GM11168 (cell line): Measurements from ENCODE around the gene DNAH10.

Source experiments
- in situ Hi-C: fragments of 300-500 bp; cut with MboI; formaldehyde crosslinking; loops from one replicate; pipeline ENCODE4 v1.12.0; 2022; ENCODE audit warnings: low sequenced_read_pairs; ENCODE audit not compliant: unreplicated experiment

Gene DNAH10

DNA sequence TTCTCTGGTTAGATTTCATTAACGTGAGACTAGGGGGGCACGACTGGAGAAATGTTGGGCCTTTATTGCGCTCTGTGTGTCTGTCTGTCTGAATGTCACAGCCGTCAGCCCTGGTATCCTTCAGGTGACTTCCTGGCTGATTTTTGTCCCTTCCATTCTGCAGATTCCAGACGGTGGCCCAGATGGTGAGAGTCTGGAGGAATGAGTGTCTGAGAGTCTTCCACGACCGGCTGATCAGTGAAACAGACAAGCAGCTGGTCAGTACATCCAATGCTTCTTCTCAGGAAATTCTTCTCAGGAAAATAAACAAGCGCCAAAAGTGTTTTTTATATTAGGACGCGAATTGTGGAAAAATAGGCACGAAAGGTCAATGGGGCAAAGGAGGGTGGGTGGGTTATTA lies 117.0 kb downstream of the DNAH10 start:
- in situ Hi-C loops = no loop called here

DNA sequence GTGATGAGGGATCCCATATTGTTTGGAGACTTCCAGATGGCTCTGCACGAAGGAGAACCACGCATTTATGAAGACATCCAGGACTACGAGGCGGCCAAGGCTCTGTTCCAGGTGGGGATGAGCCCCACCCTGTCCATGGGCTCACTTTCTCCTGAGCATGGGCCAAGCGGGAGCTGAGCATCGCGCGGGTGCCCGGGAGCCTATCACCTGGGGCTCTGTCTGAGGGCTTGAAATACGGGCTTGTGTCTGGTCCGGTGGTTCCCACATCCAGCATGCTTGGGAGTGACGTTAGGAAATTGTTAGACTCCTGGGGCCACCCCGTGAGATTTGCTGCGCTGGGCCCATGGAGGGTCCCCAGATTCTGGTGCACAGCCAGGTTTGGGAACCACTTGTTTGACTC lies 117.6 kb downstream of the DNAH10 start:
- in situ Hi-C loops = no loop called here

DNA sequence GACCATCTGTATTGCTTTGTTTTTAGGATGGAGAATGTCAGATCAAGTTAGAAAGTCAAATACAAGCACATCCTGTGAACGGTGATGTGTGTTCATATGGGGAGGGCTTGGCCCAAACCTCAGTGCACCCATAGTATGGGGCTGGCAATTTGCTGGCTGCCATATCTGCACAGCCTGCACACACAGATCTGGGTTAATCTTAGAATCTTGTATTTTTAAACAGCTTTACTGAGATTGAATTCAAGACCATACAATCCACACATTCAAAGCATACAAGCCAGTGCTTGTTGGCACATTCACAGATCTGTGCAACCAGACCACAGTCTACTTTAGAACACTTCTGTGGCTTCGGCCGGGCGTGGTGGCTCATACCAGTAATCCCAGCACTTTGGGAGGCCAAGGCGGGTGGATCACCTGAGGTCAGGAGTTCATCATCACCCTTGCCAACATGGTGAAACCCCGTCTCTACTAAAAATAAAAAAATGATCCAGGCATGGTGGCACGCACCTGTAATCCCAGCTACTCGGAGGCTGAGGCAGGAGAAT lies 120.1 kb downstream of the DNAH10 start:
- in situ Hi-C loops = no loop called here

DNA sequence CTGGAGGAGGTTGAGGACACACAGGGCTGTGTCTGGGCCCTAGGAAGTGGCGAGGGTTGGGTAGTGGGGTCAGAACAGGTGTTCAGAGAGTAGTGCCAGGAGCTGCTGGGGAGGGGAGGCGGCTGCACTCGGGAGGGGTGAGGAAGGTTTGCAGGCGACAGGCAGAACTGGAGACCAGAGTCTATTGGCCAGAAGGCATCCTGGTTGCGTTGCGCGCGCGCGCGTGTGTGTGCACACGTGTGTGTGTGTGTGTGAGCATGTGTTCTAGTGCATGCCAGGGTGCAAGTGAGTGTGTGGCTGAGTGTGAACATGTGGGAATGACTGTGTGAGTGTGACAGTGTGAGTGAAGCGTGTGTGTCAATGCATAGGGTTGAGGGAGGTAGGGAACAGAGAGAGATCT lies 124.2 kb downstream of the DNAH10 start:
- in situ Hi-C loops = no loop called here

DNA sequence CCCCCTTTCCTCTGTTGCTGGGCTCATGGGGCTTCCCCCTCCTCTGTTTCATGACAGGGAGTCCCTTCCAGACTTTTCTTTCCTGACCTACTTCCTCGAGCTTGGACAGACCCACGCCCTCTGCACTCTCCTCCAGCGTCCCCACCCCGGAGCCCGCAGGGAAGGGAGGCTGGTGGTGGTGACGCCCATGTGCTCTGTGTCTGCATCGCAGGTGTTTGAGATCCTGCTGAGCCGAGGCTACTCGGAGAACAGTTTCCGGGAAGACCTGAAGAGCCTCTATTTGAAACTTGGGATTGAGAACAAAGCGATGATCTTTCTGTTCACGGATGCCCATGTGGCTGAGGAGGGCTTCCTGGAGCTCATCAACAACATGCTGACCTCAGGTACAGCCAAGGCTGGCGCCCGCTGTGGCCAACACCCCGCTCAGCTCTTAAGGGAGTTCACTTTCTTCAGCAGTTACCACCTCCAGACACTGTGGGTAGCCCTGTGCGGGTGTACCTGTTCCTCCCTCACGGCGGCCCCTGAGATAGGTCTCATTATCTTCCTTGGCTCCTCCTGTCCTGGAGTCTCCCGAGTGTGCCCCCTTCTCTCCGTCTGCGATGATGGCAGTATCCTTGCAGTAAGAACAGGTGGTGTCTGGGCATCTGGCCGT lies 125.0 kb downstream of the DNAH10 start:
- in situ Hi-C loops = no loop called here

DNA sequence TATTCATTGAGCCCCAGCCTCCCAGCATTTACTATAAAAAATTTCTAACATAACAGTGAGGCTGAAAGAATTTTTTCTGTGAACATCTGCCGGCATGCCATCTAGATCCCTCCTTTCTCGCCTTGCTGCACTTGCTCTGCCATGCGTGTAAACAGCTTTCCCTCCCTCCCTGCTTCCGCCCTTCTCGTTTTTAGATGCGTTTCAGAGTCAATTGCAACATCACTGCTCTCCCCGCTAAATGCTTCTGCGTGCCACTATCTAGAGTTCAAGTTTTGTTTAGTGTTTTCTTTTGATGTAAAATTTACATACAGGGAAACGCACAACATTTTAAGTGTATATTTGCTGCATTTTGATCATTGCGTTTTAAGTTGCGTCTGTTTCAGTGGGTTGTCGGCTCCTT lies 126.9 kb downstream of the DNAH10 start:
- in situ Hi-C loops = no loop called here

DNA sequence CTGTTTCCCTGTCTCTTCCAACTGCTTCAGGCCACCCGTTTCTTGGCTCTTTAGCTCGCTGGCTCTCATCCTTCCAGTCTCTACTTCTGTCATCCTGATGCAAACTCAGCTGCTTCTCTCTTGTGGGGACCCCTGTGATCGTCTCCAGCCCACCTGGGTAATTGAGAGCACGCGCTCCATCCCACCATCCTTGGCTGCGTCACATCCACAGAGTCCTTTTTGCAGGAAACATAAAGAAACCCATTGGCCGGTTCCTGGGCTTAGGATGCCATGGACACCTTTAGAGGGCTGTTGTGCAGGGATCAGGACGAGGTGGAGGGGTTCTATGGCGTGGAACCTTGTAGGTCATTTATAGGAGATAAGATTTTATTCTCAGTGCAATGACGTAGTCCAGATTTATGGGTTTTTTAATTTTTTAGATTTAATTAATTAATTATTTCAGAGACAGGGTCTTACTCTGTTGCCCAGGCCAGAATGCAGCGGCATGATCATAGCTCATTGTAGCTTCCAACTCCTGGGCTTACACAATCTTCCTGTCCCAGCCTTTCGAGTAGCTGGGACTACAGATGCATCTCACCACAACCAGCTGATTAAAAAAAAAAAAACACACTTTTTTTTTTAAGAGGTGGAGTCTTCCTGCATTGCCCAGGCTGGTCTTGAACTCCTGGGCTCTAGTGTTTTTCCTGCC lies 127.9 kb downstream of the DNAH10 start:
- in situ Hi-C loops = no loop called here

DNA sequence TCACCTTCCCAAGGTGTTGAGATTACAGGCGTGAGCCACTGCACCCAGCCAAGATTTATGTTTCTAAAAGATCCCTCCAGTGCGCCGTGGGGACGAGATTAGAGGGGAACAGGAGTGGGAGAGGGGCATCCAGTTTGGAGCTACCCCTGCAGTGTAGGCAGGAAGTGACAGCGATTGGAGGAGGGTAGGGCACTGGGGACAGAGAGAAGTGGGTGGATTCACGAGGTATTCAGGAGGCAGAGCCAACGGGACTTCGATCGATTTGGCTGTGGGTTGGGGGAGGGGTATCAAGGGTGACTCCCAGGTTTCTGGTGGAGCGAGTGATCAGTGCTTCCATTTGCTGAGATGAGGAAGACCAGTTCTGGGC lies 128.4 kb downstream of the DNAH10 start:
- in situ Hi-C loops = no loop called here

DNA sequence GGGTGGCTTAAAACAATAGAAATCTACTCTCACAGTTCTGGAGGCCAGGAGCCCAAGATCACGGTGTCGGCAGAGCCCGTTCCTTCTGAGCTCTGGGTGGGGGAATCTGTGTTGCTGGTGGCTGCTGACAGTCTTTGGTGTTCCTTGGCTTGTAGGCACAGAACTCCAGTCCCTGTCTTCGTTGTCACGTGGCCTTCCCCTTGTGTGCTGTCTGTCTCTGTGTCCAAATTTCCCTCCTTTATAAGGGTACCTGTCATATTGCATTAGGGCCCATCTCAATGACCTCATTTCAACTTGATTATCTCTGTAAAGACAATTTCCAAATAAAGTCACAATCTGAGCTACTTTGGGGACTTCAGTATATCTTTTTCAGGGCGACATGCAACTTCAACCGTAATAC lies 128.9 kb downstream of the DNAH10 start:
- in situ Hi-C loops = no loop called here

DNA sequence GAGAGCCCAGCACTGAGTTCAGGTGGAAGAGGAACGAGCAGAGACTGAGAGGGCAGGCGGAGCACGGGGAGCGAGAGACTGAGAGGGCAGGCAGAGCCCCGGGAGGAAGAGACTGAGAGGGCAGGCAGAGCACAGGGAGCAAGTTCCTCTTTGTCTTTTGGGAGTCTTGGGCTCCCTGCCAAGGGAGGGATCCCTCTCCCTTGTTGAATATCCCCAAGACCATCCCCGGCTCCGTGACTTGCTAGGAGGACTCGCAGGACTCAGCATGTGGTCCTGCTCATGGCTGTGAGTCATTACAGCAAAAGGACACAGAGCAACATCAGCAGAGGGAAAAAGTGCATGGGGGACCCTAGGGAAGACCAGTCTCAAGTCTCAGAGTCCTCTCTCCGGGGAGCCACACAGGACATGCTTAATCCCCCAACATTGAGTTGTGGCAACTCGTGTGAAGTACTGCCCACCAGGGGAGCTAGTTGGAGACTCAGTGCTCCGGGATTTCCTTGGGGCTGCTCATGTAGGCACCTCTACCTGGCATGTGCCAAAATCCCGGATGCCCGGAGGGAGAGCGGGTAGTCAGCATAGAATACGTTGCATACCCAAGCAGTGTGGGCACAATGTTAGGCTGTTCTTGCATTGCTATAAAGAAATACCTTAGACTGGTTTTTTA lies 129.5 kb downstream of the DNAH10 start:
- in situ Hi-C loops = no loop called here

DNA sequence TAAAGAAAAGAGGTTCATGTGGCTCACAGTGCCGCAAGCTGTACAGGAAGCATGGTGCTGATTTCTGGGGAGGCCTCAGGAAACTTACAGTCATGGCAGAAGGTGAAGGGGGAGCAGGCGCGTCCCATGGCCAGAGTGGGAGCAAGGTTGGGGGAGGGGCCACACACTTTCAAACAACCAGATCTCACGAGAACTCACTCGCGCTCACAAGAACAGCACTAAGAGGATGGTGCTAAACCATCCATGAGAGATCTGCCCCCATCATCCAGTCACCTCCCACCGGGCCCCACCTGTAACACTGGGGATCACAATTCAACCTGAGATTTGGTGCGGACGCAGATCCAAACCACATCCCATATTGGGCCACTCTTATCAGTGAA lies 130.1 kb downstream of the DNAH10 start:
- in situ Hi-C loops = no loop called here

DNA sequence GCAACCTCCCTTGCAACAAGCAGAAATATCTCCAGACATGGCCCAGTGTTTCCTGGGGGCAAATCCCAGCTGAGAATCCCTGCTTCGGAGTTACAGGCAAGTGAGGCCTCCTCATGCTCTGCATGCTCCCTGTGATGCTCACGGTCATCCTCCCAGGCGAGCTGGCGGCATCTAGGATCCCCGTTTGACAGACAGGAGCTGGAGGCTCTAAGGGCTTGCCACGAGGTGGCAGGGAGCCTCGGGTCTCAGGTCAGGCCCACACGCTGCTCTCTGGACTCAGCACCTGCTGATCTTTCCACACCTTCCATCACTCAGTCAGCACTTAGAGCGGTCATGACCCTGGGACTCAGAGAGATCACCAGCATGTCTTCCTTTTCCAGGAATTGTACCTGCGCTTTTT lies 130.8 kb downstream of the DNAH10 start:
- in situ Hi-C loops = no loop called here

DNA sequence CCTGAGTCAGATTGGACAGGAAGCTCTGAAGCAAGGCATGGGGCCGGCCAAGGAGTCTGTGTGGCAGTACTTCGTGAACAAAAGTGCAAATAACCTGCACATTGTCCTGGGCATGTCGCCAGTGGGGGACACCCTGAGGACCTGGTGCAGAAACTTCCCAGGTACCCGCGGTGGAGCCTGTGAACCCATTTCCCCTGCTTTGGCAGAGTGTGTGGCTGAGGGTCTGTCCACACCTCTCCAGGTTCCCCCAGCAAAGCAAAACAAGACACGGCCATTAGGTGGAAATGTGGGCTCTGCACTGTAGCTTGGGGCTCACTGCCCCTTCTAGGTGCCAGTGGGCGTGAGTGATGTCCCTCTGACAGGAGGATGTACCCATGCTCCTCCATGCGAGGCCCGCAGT lies 131.2 kb downstream of the DNAH10 start:
- in situ Hi-C loops = no loop called here

DNA sequence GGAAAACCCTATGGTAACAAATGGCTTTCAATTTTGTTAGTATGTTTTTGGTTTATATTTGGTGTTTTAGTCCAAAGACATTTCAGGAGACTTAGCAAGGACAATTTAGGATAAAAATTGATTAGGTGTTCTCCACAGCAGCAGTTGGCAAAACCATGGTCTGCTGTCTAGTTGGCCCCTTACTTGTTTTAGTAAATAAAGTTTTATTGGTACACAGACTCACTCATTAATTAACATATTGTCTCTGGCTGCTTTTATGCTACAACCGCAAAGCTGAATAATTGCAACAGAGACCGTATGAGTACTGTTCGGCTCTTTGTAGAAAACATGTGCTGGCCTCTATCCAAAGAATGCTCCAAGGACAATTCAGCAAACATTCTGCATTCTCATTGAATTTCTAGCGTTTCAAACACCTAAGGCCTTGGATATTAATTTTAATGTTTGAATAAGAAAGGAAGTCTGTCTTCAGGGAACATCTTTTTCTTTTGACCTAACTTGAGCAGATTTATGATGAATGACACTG lies 132.8 kb downstream of the DNAH10 start:
- in situ Hi-C loops = no loop called here

DNA sequence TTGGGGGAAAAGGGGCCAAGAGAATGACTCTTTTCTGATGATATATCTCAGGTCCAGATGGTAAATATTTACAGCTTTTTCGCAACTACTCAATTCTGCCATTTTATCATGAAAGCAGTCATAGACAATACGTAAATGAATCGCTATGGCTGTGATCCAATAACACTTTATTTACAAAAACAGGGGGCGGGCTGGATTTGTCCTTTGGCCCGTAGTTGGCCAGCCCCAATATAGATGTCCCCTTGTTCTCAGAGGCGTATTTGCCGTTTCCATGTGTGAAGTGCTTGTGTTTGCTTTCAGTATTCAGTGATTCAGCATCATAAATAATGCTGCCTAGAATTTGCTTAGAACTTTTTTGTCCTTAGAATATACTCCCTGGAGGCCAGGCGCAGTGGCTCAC lies 133.3 kb downstream of the DNAH10 start:
- in situ Hi-C loops = no loop called here

DNA sequence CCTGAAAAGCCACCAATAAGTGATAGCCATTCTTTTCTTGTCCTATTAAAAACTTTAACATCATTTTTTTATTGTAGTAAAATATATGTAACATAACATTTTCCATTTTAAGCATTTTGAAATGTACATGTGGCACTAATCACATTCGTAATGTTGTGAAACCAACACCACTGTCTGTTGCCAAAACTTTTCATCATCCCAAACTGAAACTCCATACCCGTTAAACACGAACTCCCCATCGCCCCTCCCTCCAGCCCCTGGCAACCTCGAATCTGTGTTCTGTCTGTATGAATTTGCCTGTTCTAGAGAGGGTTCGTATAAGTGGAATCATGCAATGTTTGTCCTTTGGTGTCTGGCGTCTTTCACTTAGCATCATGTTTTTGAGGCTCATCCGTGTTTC lies 134.7 kb downstream of the DNAH10 start:
- in situ Hi-C loops = no loop called here

DNA sequence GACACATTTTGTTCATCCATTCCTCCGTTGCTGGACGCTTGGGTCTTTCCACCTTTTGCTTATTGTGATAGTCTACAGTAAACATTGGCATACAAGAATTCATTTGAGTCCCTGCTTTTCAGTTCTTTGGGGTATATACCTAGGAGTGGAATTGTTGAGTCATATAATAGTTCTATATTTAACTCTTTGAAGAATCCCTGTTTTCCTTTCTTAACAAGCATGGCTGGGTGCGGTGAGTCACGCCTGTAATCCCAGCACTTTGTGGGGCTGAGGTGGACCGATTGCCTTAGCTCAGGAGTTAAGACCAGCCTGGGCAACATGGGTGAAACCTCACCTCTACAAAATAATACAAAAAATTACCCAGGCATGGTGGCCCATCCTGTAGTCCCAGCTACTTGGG lies 135.1 kb downstream of the DNAH10 start:
- in situ Hi-C loops = no loop called here

DNA sequence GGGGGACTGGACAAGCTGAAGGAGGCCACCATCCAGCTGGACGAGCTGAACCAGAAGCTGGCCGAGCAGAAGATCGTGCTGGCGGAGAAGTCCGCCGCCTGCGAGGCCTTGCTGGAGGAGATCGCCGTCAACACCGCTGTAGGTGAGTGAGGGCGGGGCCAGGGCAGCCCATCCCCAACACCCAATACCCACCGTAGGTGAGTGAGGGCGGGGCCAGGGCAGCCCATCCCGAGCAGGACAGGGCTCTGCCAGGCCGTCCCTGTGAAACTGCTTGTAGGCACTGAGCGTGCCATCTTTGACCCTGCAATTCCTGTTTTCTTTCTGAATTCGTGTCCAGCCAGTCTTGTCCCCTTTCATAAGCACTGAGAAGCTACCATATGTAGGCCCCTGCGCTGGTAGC lies 136.6 kb downstream of the DNAH10 start:
- in situ Hi-C loops = no loop called here

DNA sequence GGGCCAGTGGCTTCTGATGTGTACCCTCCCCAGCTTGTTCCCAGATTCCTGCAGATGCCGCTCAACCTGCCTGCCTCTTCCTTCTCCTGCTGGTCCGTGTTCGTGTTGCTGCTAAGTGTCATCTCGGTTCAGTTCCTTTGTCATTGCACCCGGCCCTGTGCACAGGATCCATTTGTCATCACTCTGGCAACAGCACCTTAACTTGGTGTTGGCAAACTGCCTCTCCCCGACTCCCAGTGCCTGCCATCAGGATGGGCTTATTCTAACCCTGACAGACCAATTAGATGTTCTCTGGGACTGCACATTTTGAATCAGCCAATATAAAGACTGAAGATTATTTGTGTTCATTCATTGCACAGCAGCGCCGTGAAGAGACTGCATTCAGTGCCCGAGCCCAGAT lies 137.3 kb downstream of the DNAH10 start:
- in situ Hi-C loops = no loop called here

DNA sequence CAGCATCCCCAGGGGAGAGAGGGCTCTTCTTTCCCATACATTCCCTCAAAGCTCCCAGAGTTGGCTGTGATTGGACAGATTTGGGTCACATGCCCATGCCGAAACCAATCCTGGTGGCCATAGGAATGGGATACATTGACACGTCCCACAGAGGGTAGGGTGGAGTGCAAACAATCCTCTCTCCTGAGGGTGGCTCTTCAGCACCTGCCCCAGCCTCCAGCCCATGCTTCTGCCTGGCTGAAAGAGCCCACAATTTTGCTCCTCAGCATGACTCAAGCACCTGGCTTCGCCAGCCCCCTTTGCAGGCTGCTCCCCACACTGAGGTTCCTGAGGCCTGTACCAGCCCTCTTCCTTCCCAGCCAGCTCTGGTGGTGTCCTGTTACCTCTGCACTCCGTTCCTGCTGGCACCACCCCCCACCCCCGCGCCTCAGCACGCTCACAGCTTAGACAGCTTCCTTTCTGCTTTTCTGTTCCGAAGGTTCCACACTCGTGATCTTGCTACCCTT lies 138.8 kb downstream of the DNAH10 start:
- in situ Hi-C loops = no loop called here

DNA sequence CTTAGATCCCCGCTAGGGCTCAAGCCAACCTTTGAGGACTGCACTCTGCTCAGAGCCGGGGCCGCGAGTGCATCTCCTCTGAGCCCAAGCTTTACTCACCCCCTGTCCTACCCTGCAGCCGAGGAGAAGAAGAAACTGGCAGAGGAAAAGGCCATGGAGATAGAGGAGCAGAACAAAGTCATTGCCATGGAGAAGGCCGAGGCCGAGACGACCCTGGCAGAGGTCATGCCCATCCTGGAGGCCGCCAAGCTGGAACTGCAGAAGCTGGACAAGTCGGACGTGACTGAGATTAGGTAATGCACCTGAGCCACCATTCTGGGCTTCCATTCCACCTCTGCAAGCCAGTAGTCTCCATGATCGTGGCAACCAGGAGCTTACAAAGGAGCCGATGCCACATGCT lies 140.7 kb downstream of the DNAH10 start:
- in situ Hi-C loops = no loop called here
